ENCODE data around the gene KCNH1. TPM values are rescaled to one million over a fixed set of nuclear protein-coding genes. Genes with fewer than 3 reads are reported as not detected.

The KCNH1 gene
- polyA plus RNA-seq, 1 donor from 2014 or later: 3.9 TPM

GRCh38 chr1:210707300-210708240, 426.4 kb downstream of the KCNH1 start:
- TF ChIP-seq SMC3 (conservative IDR thresholded peaks at IDR 0.05; ENCODE audit: poor library complexity) (no peak), EZH2 (IDR thresholded peaks at IDR 0.05; ENCODE audit: borderline replicate concordance, insufficient read depth, low read length, poor library complexity, severe bottlenecking) (no peak), MXI1 (conservative IDR thresholded peaks at IDR 0.05; ENCODE audit: poor library complexity, severe bottlenecking) (no peak), POLR2AphosphoS5 (IDR thresholded peaks at IDR 0.05) (no peak), TAF1 (IDR thresholded peaks at IDR 0.05; ENCODE audit: low read depth) (no peak), REST (IDR thresholded peaks at IDR 0.05; ENCODE audit: borderline replicate concordance) (no peak), EP300 (conservative IDR thresholded peaks at IDR 0.05; ENCODE audit: poor library complexity, severe bottlenecking) (no peak), CTCF (IDR thresholded peaks at IDR 0.05; ENCODE audit: poor library complexity, severe bottlenecking) (no peak), RAD21 (conservative IDR thresholded peaks at IDR 0.05) (no peak)
- H3K9me3 ChIP-seq (ENCODE audit: low read length): no peaks in the 10 kb centered on the region
- no peak overlapping the region for H3K27ac ChIP-seq (ENCODE audit: low read length)
- H3K4me3 ChIP-seq (ENCODE audit: low read length): no peak overlapping the region
- no peak overlapping the region for H3K4me2 ChIP-seq (ENCODE audit: low read length)
- H3F3A ChIP-seq (ENCODE audit: insufficient read depth, low read length, poor library complexity, severe bottlenecking): no peaks in the 10 kb centered on the region
- no peak overlapping the region for H2AFZ ChIP-seq (ENCODE audit: low read depth, low read length)
- no peak overlapping the region for H3K9ac ChIP-seq (ENCODE audit: low read length)
- no peaks in the 10 kb centered on the region for H4K20me1 ChIP-seq (ENCODE audit: insufficient read depth)
- no peaks in the 10 kb centered on the region for H3K36me3 ChIP-seq (ENCODE audit: insufficient read depth, low read length)
- H3K79me2 ChIP-seq (replicated peaks; ENCODE audit: insufficient read depth, low read length): no peaks in the 10 kb centered on the region
- H3K27me3 ChIP-seq (ENCODE audit: insufficient read depth, low read depth, low read length): no peaks in the 10 kb centered on the region
- H3K9me2 ChIP-seq (ENCODE audit: insufficient read depth, low read length): no peaks in the 10 kb centered on the region

- H3K36me3 ChIP-seq (ENCODE audit: insufficient read depth, low read length): no peaks in the 10 kb centered on the region
- H2AFZ ChIP-seq (ENCODE audit: low read depth, low read length): no peak overlapping the region
- H3K9me2 ChIP-seq (ENCODE audit: insufficient read depth, low read length): no peaks in the 10 kb centered on the region
- no peaks in the 10 kb centered on the region for H4K20me1 ChIP-seq (ENCODE audit: insufficient read depth)
- no peak overlapping the region for H3K9ac ChIP-seq (ENCODE audit: low read length)
- no peaks in the 10 kb centered on the region for H3F3A ChIP-seq (ENCODE audit: insufficient read depth, low read length, poor library complexity, severe bottlenecking)
- H3K4me2 ChIP-seq (ENCODE audit: low read length): no peak overlapping the region
- H3K4me3 ChIP-seq (ENCODE audit: low read length): no peak overlapping the region
- no peaks in the 10 kb centered on the region for H3K79me2 ChIP-seq (replicated peaks; ENCODE audit: insufficient read depth, low read length)
- H3K27me3 ChIP-seq (ENCODE audit: insufficient read depth, low read depth, low read length): no peaks in the 10 kb centered on the region
- no peaks in the 10 kb centered on the region for H3K9me3 ChIP-seq (ENCODE audit: low read length)
- H3K27ac ChIP-seq (ENCODE audit: low read length): no peak overlapping the region
- TF ChIP-seq TAF1 (IDR thresholded peaks at IDR 0.05; ENCODE audit: low read depth) (no peak), REST (IDR thresholded peaks at IDR 0.05; ENCODE audit: borderline replicate concordance) (no peak), SMC3 (conservative IDR thresholded peaks at IDR 0.05; ENCODE audit: poor library complexity) (no peak), POLR2AphosphoS5 (IDR thresholded peaks at IDR 0.05) (no peak), EP300 (conservative IDR thresholded peaks at IDR 0.05; ENCODE audit: poor library complexity, severe bottlenecking) (no peak), CTCF (IDR thresholded peaks at IDR 0.05; ENCODE audit: poor library complexity, severe bottlenecking) (no peak), RAD21 (conservative IDR thresholded peaks at IDR 0.05) (no peak), EZH2 (IDR thresholded peaks at IDR 0.05; ENCODE audit: borderline replicate concordance, insufficient read depth, low read length, poor library complexity, severe bottlenecking) (no peak), MXI1 (conservative IDR thresholded peaks at IDR 0.05; ENCODE audit: poor library complexity, severe bottlenecking) (no peak)
Measured at GRCh38 chr1:210706246-210706645, 427.7 kb downstream of the KCNH1 start.

Measured in neural cell (in vitro differentiated cells).